ENCODE measurements around the gene HRH1. TPM values are rescaled to one million over a fixed set of nuclear protein-coding genes. Genes with fewer than 3 reads are reported as not detected.

HRH1 gene
- total RNA-seq, 1 donor from 2014 or later: not detected

DNA sequence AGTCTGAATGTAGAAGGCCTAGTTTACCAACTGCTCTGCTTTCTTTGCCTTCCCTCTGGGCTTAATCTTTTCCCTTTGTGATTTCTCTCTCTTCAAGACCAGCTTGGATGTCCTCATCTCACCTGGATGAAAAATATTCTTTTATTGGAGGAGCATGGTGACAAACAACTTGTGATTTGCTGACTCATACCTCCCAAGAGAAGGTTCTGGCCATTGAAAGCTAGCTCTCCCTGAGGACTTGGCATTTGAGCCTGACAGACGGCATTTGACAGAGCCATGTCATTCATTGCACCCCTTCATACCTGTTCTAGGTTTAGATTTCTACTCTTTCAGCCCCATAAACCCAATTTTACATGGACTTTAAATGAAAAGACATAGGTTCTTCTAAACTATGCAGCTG, 151.2 kb downstream of the HRH1 start:
- peaks cover 11% of the 10 kb centered on the region for H3K4me1 Mint-ChIP-seq
- no peak overlapping the region for H3K4me3 Mint-ChIP-seq
- POLR2A ChIA-PET: interaction anchor here (1.8 to 2.3 kb wide), 2 partner anchors 17 to 33 kb away, joined by 6 to 12 read pairs; partner anchors contain the start of gene ATG7
- H3K27ac Mint-ChIP-seq: peak overlapping the region; percentile 50
- CTCF ChIA-PET: no interaction called here
- H3K27me3 Mint-ChIP-seq: no peaks in the 10 kb centered on the region
- ATAC-seq (ENCODE audit: low read depth) (no peak), DNase-seq (no peak)
- TF ChIP-seq, protein P1, sequence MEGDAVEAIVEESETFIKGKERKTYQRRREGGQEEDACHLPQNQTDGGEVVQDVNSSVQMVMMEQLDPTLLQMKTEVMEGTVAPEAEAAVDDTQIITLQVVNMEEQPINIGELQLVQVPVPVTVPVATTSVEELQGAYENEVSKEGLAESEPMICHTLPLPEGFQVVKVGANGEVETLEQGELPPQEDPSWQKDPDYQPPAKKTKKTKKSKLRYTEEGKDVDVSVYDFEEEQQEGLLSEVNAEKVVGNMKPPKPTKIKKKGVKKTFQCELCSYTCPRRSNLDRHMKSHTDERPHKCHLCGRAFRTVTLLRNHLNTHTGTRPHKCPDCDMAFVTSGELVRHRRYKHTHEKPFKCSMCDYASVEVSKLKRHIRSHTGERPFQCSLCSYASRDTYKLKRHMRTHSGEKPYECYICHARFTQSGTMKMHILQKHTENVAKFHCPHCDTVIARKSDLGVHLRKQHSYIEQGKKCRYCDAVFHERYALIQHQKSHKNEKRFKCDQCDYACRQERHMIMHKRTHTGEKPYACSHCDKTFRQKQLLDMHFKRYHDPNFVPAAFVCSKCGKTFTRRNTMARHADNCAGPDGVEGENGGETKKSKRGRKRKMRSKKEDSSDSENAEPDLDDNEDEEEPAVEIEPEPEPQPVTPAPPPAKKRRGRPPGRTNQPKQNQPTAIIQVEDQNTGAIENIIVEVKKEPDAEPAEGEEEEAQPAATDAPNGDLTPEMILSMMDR (IDR thresholded peaks at IDR 0.05): no peak
- intact Hi-C loops (cut with micrococcal nuclease): loop anchor here (2.0 to 5.0 kb wide), 2 partner anchors 17 to 33 kb away; partner anchors contain the start of gene ATG7
- H3K9me3 Mint-ChIP-seq: no peaks in the 10 kb centered on the region
- peaks cover 77% of the 10 kb centered on the region for H3K36me3 Mint-ChIP-seq (ENCODE audit: low read depth)

DNA sequence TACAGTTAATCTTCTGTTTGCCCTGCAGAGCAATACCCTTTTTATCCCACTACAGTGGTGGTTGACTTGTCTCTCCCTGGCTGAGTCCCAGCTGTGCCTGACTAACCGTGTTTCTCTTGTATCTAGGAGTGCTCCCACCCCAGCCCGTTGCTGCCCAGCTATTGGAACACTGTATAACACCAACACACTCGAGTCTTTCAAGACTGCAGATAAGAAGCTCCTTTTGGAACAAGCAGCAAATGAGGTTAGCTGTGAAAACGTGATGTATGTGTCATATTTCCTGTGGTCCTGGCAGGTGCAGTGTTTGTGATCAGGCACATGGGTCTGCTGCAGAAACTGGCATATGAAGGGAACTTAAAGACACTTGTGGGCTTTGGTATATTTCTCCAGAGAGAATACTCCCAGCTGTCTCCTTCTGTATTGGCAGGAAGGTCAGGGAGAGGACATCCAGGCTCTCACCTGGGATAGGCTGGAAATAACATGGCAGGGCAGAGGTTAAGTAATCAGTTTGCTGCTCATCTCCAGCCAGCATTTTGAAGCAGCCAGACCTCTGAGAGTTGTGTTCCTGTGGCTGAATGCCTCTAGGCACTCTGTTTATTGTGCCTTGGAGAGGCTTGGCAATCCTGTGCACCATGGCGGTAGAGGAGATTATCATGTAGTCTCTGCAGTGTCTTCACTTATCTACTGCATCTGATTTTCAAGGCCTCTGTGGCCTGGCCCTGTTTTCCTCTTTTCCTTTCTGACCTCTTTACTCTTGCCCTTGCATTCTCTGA, 152.7 kb downstream of the HRH1 start:
- ChIA-PET POLR2A (interaction anchor here (0.6 to 2.3 kb wide), 4 partner anchors 10 to 39 kb away, joined by 3 to 12 read pairs (median 6); partner anchors contain the start of gene ATG7), CTCF (interaction anchor here (0.8 kb wide), 1 partner anchor 29 kb away, joined by 4 read pairs; no protein-coding TSS in a partner anchor)
- TF ChIP-seq, protein P1 (IDR thresholded peaks at IDR 0.05): no peak
- Mint-ChIP-seq H3K27me3 (no peaks in the 10 kb centered on the region), H3K9me3 (no peaks in the 10 kb centered on the region), H3K36me3 (ENCODE audit: low read depth) (peaks cover 73% of the 10 kb centered on the region), H3K4me3 (no peak overlapping the region), H3K27ac (no peak overlapping the region), H3K4me1 (peaks cover 11% of the 10 kb centered on the region)
- DNase-seq (no peak), ATAC-seq (ENCODE audit: low read depth) (peak; percentile 28)
- intact Hi-C loops (cut with micrococcal nuclease): loop anchor here (5.0 kb wide), 1 partner anchor 35 kb away; the partner anchor contains the start of gene ATG7

DNA sequence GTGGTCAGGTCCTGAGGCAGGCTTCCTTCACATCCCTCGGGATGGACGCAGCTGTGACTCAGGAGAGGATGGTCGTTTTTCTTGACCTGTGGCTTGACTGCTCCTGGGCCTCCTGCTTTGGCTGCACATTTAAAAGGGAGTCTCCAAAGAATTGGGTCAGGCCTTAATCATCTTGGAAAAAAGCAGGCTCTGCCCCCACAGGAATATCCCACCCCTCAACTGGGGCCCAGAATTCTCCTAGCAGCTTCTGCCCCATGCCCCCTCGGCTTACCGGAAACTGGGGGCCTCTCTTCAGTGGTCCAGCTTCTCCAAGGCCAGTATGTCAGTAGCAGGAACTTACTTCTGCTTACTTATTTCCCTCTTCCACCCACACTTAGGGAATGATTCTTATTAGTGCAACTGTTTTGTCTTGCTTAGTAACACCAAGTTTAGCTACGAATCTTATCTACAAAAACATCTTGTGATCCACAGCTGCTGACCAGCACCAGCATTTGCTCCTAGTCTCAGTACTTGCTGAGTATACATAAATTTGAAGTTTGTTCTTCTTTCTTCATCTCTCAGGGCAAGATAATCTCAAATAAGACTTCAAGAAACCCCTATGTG, 153.6 kb downstream of the HRH1 start:
- H3K27me3 Mint-ChIP-seq: no peaks in the 10 kb centered on the region
- peaks cover 68% of the 10 kb centered on the region for H3K36me3 Mint-ChIP-seq (ENCODE audit: low read depth)
- no peaks in the 10 kb centered on the region for H3K9me3 Mint-ChIP-seq
- intact Hi-C loops (cut with micrococcal nuclease): loop anchor here (5.0 kb wide), 1 partner anchor 36 kb away; the partner anchor contains the start of gene ATG7
- DNase-seq (no peak), ATAC-seq (ENCODE audit: low read depth) (no peak)
- peaks cover 11% of the 10 kb centered on the region for H3K4me1 Mint-ChIP-seq
- POLR2A ChIA-PET: no interaction called here
- H3K27ac Mint-ChIP-seq: no peak overlapping the region
- no peak overlapping the region for H3K4me3 Mint-ChIP-seq
- TF ChIP-seq, protein P1 (IDR thresholded peaks at IDR 0.05): no peak
- CTCF ChIA-PET: no interaction called here

DNA sequence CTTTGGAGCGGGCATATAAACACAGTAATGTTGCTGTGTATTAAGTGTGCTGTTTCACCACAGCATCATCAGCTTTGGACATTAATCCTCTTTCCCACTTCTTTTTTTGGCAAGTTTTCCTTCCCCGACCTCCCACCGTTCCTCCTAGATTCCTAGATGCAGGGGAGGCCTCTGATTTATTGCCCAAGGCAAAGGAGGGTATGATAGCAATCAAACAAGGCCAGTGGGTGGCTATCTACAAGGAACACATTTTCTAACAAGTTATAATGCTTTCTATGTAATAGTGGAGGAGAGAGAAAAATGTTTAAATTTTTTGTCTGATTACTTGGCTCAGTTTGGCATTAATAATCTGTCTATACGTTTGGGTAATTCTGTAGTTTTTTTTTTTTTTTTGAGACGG, 156.0 kb downstream of the HRH1 start:
- no peak overlapping the region for H3K27ac Mint-ChIP-seq
- DNase-seq: no peak
- ATAC-seq (ENCODE audit: low read depth): no peak
- peaks cover 70% of the 10 kb centered on the region for H3K36me3 Mint-ChIP-seq (ENCODE audit: low read depth)
- intact Hi-C loops (cut with micrococcal nuclease): no loop called here
- H3K4me1 Mint-ChIP-seq: peaks cover 10% of the 10 kb centered on the region
- POLR2A ChIA-PET: no interaction called here
- TF ChIP-seq, protein P1 (IDR thresholded peaks at IDR 0.05): no peak
- H3K4me3 Mint-ChIP-seq: no peak overlapping the region
- H3K27me3 Mint-ChIP-seq: no peaks in the 10 kb centered on the region
- H3K9me3 Mint-ChIP-seq: no peaks in the 10 kb centered on the region
- CTCF ChIA-PET: no interaction called here

DNA sequence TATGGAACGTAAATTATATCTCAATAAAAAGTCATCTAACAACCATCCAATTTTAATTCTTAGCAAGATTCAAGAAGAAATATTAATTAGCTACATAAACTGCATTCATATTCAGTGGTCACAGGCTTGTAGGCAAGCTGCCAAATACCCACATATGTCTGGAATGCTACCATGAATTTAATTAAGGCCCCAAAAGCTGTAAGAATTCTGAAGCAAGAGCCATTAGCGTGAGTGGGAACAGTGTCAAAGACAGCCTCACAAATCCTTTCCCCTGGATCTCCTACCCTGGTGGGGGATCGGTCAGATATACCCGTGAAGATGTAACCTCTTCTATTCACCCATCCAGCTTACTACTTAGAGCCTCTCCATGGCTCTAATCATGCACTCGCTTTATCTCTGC, 157.9 kb downstream of the HRH1 start:
- Mint-ChIP-seq H3K4me3 (no peak overlapping the region), H3K9me3 (no peaks in the 10 kb centered on the region), H3K4me1 (no peaks in the 10 kb centered on the region), H3K36me3 (ENCODE audit: low read depth) (peaks cover 72% of the 10 kb centered on the region), H3K27me3 (no peaks in the 10 kb centered on the region), H3K27ac (no peak overlapping the region)
- TF ChIP-seq, protein P1 (IDR thresholded peaks at IDR 0.05): no peak
- DNase-seq (no peak), ATAC-seq (ENCODE audit: low read depth) (no peak)
- intact Hi-C loops (cut with micrococcal nuclease): no loop called here
- POLR2A ChIA-PET: interaction anchor here (0.6 kb wide), 1 partner anchor 21 kb away, joined by 4 read pairs; no protein-coding TSS in a partner anchor
- CTCF ChIA-PET: interaction anchor here (0.7 to 1.8 kb wide), 2 partner anchors 76 to 138 kb away, joined by 4 read pairs; no protein-coding TSS in a partner anchor
